Left ventricle myocardium superior (tissue), 1 donor: ENCODE measurements around the gene PLA2G2E. TPM values are rescaled to one million over a fixed set of nuclear protein-coding genes. Genes with fewer than 3 reads are reported as not detected.

ENCODE experiments used
- ATAC-seq: fragments of 200-7000 bp; cut with Tn5 transposase; one replicate; pipeline ENCODE4 v1.9.1; 2020; ENCODE audit warnings: mild to moderate bottlenecking, moderate library complexity
- DNase-seq: peaks from one replicate; pipeline ENCODE4 v3.0.0-alpha.2; 2020
- intact Hi-C: fragments of 100-400 bp; cut with micrococcal nuclease; formaldehyde crosslinking; loops from one replicate; pipeline ENCODE4 v1.11.0; 2022
- long read RNA-seq: library from polyadenylated mRNA; unstranded; transcript quantifications from one replicate; pipeline ENCODE4 v2.0.0, GENCODE V29; 2021
- total RNA-seq: library from RNA; stranded (reverse); fragmentation: NEBNext Ultra II Directional; extraction: Animal tissue kit (Norgen Biotek cat#: 25700); gene quantifications from one replicate; pipeline ENCODE4 v1.2.1, GENCODE V29; 2021
- donor health status: DM: no; HTN: yes; CAD: no; lungs with severe emphysema.

PLA2G2E gene
- not detected for total RNA-seq
- long read RNA-seq: 0 reads

GRCh38 chr1:19923137-19923952 is at the start of gene PLA2G2E:
PLA2G2E (minus strand) TSS chr1:19923617; CDS start chr1:19923559, 58 bp downstream.
- intact Hi-C loops: loop anchor here (5.0 kb wide), 1 partner anchor 234 kb away; no protein-coding TSS in a partner anchor
- ATAC-seq (no peak), DNase-seq (no peak)

DNA sequence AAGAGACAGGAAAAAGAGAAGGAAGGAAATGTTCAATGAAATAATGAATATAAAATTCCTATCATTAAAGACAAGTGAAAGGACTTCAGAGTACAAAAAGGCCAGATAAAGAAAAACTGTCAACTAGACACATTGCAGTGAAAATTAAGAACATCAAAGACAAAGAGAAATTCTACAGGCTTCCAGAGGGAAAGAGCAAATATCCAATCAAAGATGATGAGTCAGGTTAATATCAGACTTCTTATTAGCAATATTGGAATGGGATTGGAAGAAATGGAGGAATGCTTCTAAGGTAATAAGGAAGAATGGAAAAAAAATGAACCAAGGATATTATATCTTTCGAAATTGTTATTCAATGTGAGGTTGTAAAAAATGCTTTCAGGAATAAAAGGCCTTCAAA is 48.2 kb upstream of the PLA2G2E start:
- DNase-seq (no peak), ATAC-seq (no peak)
- intact Hi-C loops: no loop called here

- DNase-seq (peak; percentile 46), ATAC-seq (no peak)
- intact Hi-C loops: no loop called here
Measured at GRCh38 chr1:19969898-19970660, 46.7 kb upstream of the PLA2G2E start.

DNA sequence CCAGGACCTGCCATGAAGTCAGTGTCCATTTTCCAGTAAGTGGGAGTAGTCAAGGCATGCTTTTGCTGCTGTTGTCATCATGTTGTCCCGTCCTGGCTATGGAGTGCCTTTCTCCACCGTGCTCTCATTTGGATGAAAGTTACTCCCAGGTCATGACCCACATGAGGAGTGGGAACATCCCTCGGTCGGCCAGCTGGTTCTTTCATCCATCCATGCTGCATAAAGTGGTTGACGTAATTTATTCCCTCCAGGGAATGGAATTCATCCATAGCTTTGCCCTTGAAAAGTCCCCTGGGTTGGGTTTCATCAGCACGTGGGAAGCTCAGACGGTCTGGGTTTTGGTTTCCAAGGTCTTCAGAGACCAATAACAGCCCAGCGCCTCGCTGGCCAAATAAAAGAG is 44.4 kb upstream of the PLA2G2E start:
- intact Hi-C loops: no loop called here
- DNase-seq (peak; percentile 79), ATAC-seq (peak; percentile 94)

GRCh38 chr1:19964542-19964941 is 41.1 kb upstream of the PLA2G2E start:
- no peak for ATAC-seq
- DNase-seq: no peak
- intact Hi-C loops: no loop called here

GRCh38 chr1:19963636-19964035 is 40.2 kb upstream of the PLA2G2E start:
- DNase-seq (peak; percentile 41), ATAC-seq (no peak)
- intact Hi-C loops: no loop called here

DNA sequence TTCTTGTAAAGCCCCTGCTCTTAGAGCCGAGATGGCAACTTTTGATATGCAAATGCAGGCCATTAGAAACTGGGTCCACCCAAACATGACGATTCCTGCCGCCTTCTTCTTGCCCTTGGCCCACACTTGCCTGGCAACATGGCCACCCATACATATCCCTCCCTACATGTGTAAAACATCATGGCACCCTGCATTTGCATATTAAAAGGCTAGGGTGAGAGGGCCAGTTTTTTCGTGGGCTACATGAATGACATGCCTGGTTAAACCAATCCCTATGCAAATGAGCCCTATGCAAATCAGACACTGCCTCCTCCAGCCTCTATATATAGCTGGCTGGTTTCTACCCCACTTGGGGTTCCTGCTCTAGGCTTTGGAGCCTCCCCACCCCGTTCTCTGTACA is 37.2 kb upstream of the PLA2G2E start:
- DNase-seq (no peak), ATAC-seq (no peak)
- intact Hi-C loops: no loop called here

- intact Hi-C loops: no loop called here
- ATAC-seq: no peak
- DNase-seq: no peak
Measured at GRCh38 chr1:19957779-19958178, 34.4 kb upstream of the PLA2G2E start.

DNA sequence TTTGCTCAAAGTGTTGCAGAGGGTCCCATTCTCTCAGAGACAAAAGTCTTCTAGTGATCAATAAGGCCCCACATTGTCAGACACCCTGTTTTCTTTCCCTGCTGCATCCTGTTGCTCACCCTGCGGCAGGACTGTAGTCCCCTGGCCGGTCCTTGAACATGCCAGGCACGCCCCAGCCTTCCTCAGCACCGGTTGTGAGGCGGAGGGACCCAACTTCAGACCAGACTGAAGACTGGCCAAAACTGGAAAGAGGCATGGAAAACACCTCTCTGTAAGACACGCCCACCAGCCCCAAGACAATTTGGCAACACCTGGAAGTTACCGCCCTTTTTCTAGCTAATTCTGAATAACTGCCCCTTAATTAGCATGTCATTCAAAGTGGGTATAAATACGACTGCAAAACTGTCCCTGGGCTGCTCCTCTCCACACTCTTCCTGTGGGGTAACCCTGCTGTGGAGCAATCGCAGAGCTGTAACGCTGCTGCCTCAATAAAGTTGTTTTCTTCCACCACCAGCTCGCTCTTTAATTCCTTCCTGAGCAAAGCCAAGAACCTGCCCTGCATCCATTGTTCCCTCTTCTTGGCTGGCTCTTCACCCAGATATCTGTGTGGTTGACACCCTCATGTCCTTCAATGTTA is 32.2 kb upstream of the PLA2G2E start:
- DNase-seq (no peak), ATAC-seq (no peak)
- intact Hi-C loops: no loop called here

- no peak for ATAC-seq
- intact Hi-C loops: no loop called here
- no peak for DNase-seq
Measured at GRCh38 chr1:19954059-19954458, 30.6 kb upstream of the PLA2G2E start.

DNA sequence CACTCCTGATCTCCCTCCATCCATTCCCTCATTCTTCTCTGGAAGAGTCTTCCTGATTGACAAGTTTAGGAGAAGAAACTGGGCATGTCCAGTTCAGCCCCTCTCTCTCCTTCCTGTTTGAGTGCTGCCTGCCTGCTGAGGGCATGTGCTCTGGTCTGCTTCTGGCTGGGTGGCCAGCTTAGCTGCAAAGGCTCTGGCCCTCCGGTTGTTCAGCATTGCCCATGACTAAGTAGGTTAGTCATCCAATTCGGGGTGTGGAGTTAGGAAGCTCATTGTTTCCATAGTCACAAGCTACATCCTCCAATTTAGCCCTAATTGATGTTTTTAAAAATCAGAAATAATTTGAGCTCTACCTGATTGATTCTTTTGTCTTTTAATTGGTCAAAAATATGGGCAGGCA is 25.6 kb upstream of the PLA2G2E start:
- intact Hi-C loops: no loop called here
- DNase-seq: no peak
- ATAC-seq: no peak

GRCh38 chr1:19946971-19947370 is 23.6 kb upstream of the PLA2G2E start:
- no peak for DNase-seq
- intact Hi-C loops: no loop called here
- ATAC-seq: no peak

DNA sequence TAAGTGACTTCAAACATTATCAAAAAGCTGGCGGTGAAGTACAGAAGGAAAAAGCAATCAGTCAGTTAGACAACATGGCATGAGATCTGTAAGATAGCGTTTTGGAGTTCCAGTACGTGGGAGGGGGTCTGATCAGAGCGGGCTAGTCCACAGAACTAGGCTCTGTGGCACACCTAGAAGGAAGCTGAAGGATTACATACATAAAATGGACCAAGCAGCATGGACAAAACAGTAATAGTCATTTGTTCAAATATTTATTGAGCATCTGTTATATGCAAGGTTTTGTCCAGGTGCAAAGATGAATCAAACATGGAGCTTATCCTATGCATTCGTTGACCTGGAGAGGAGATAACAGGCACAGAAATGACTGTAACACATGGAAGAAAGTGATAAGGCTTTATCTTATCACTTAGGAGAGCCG is 22.9 kb upstream of the PLA2G2E start:
- ATAC-seq (no peak), DNase-seq (no peak)
- intact Hi-C loops: no loop called here

DNA sequence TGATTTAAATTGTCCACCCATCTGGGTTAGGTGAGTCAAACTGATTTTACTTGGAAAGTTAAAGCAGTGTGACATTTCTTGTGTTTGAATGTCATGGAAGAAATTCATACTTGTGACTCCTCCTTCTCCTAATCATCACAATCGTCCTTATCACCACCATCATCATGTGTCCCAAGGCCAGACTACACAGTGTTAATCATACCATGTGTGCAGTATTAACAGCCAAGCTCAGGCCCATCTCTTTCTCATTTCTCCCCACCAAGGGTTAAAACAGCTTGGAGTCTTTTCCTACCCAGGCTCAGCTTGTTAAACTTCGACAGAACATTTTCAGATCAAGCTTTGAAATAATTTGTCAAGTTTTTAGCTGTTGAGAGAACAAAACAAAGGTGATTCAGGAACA is 22.5 kb upstream of the PLA2G2E start:
- ATAC-seq: no peak
- DNase-seq: no peak
- intact Hi-C loops: no loop called here

GRCh38 chr1:19942657-19943056 is 19.2 kb upstream of the PLA2G2E start:
- DNase-seq: no peak
- intact Hi-C loops: no loop called here
- no peak for ATAC-seq

GRCh38 chr1:19942088-19942487 is 18.7 kb upstream of the PLA2G2E start:
- DNase-seq (no peak), ATAC-seq (peak; percentile 36)
- intact Hi-C loops: no loop called here

DNA sequence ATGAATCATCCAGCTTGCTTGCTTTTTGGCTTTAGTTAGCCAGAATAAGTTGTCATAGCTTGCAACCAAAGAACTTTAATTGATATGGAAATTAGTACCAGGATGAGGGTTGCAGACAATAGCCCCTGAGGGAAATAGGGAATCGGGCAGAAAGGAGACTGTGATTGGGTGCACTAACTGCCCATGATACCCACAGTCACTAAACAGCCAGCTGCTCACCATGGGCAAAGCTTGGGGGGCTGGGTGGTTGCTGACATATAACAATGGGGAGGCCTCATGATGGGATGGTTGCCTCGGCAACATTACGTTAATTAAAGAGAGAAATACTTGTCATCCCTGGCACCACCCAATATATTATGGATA is 17.8 kb upstream of the PLA2G2E start:
- intact Hi-C loops: no loop called here
- no peak for ATAC-seq

GRCh38 chr1:19940486-19941205 is 17.2 kb upstream of the PLA2G2E start:
- intact Hi-C loops: no loop called here
- ATAC-seq: no peak
- no peak for DNase-seq

More for the DNA sequence above, 17.8 kb upstream of the PLA2G2E start:
- no peak for DNase-seq

DNA sequence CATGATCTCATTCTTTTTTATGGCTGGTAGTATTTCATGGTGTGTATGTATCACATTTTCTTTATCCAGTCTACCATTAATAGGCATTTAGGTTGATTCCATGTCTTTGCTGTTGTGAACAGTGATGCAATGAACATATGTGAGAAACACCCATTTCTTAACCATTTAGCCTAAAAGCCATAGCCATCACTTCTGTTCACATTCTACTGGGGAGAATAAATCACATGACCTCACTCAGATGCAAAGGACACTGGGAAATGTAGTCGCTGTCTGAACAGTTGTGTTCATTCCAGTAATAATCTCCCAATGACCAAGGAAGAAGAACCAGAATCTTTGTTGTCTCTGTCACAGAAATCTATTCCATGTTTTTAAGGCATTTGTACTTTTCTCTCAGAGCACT is 15.1 kb upstream of the PLA2G2E start:
- DNase-seq: no peak
- ATAC-seq: no peak
- intact Hi-C loops: no loop called here
